CD4-positive, alpha-beta T cell (primary cell): ENCODE data around the gene FLYWCH1. TPM values are rescaled to one million over a fixed set of nuclear protein-coding genes. Genes with fewer than 3 reads are reported as not detected.

Source experiments
- ATAC-seq: fragments of 200-7000 bp; cut with Tn5 transposase; one replicate; pipeline ENCODE4 v1.10.0; 2022; ENCODE audit warnings: mild to moderate bottlenecking; ENCODE audit not compliant: poor library complexity
- CTCF ChIA-PET: fragments of 350-600 bp; sonication (Branson Sonifier 250); formaldehyde crosslinking; loops from one replicate; lab custom pipeline; 2021; ENCODE audit warnings: antibody characterized with exemption, inconsistent platforms; lab: Charles Lee
- POLR2A ChIA-PET: fragments of 350-600 bp; sonication (Branson Sonifier 250); formaldehyde crosslinking; loops from one replicate; lab custom pipeline; 2021; ENCODE audit warnings: antibody characterized with exemption, inconsistent platforms; lab: Charles Lee
- DNase-seq, 14 experiments: peaks; one replicate each; pipeline ENCODE4 v3.0.0-alpha.2; 2013 to 2020; ENCODE audit warnings: mixed read lengths in 2 of 14
- H3K27ac ChIP-seq, 2 donors: one replicate each; pipeline versions ENCODE4 v1.5.1 to v1.7.0; 2013; ENCODE audit warnings: low read length in 2 of 2, low read depth in 1 of 2, mild to moderate bottlenecking in 1 of 2
- H3K27me3 ChIP-seq, 2 experiments: 1 replicate in 1 of 2; 2 replicates in 1 of 2; pipeline versions ENCODE4 v1.6.1 to v1.7.0; 2013; ENCODE audit warnings: low read length in 2 of 2, control low read depth in 1 of 2, mild to moderate bottlenecking in 1 of 2, moderate library complexity in 1 of 2; ENCODE audit not compliant: insufficient read depth in 2 of 2, control insufficient read depth in 1 of 2
- H3K36me3 ChIP-seq: one replicate; pipeline ENCODE4 v1.6.1; 2013; ENCODE audit warnings: low read length, control low read depth; ENCODE audit not compliant: insufficient read depth
- H3K4me1 ChIP-seq: one replicate; pipeline ENCODE4 v1.6.1; 2013; ENCODE audit warnings: low read length, control low read depth; ENCODE audit not compliant: insufficient read depth
- H3K4me3 ChIP-seq: one replicate; pipeline ENCODE4 v1.5.1; 2013; ENCODE audit warnings: mild to moderate bottlenecking, low read length, moderate library complexity
- H3K9me3 ChIP-seq, 2 experiments: 1 replicate in 1 of 2; 2 replicates in 1 of 2; pipeline versions ENCODE4 v1.6.1 to v1.7.0; 2013; ENCODE audit warnings: low read length in 2 of 2, mild to moderate bottlenecking in 2 of 2, control low read depth in 1 of 2, moderate library complexity in 1 of 2; ENCODE audit not compliant: control insufficient read depth in 1 of 2, insufficient read depth in 1 of 2
- H3K27ac Mint-ChIP-seq: one replicate; pipeline ENCODE4 v1.8.0; 2020; ENCODE audit warnings: mixed read lengths
- H3K27me3 Mint-ChIP-seq: one replicate; pipeline ENCODE4 v1.8.0; 2021; ENCODE audit warnings: mixed read lengths
- H3K36me3 Mint-ChIP-seq: one replicate; pipeline ENCODE4 v1.8.0; 2021; ENCODE audit warnings: low read depth, mixed read lengths
- H3K4me1 Mint-ChIP-seq: one replicate; pipeline ENCODE4 v1.8.0; 2021; ENCODE audit warnings: low read depth, mixed read lengths
- H3K4me3 Mint-ChIP-seq: one replicate; pipeline ENCODE4 v1.8.0; 2020; ENCODE audit warnings: mild to moderate bottlenecking, mixed read lengths
- H3K9me3 Mint-ChIP-seq: one replicate; pipeline ENCODE4 v1.8.0; 2020; ENCODE audit warnings: mixed read lengths
- intact Hi-C, 2 experiments: fragments of 100-400 bp; cut with DNase I in 1 of 2; cut with micrococcal nuclease in 1 of 2; formaldehyde crosslinking; loops; one replicate each; pipeline versions ENCODE4 v1.15.1 to v1.9.0; 2023 to 2025; cut with DNase I, micrococcal nuclease
- total RNA-seq, 174 experiments: library from RNA in 2 of 174; stranded (reverse) in 2 of 174; gene quantifications; one replicate each; pipeline ENCODE4 v1.2.3 and lab custom pipeline; 2021 to 2026
- TF ChIP-seq, protein P1 (sequence below): fragments of 200-600 bp; IDR thresholded peaks from one replicate; pipeline ENCODE4 v1.8.0; 2022; ENCODE audit warnings: antibody characterized with exemption, mild to moderate bottlenecking

FLYWCH1 gene
- total RNA-seq, 2 experiments from 2014 or later = 84.8 to 97.0 TPM

DNA sequence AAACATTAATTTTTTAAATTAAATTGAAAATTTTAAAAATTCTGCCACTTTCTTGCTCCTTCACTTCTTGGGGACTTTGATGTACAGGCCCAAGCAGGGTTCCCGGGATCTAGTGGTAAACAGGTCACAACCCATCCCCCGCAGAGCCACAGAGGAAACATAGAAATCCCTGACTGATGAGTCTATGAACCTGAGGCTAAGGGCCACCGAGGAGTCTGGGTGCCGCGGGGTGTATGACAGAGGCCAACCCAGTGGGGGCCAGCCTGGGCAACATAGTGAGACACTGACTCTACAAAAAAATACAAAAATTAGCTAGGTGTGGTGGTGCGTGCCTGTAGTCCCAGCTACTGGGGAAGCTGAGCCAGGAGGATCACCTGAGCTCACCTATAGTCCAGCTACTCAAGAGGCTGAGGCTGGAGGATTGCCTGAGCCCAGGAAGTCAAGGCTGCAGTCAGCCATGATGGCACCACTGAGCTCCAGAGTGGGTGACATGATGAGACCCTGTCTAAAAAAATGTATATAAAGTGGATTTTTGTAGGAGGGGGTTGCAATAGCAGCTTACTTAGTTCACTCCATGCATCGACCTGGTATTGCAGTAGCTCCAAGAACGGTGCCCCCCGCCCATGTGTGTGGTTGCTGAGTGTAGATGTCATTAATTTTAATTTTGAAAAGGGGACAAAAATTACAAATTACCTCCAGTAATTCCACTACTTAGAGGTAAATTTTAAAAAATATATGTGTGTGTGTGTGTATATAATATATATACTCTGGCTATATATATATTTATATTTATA is 9.2 kb upstream of the FLYWCH1 start:
- H3K4me3 ChIP-seq = no peak overlapping the region
- ATAC-seq (no peak), DNase-seq (peak in 1 of 14 experiments; percentile 21)
- intact Hi-C loops = no loop called here
- H3K27me3 Mint-ChIP-seq = no peaks in the 10 kb centered on the region
- H3K4me1 ChIP-seq = peaks cover 32% of the 10 kb centered on the region
- H3K27me3 ChIP-seq = no peaks in the 10 kb centered on the region
- H3K9me3 Mint-ChIP-seq = no peaks in the 10 kb centered on the region
- no peak overlapping the region for H3K27ac Mint-ChIP-seq
- H3K27ac ChIP-seq = no peak overlapping the region
- POLR2A ChIA-PET = interaction anchor here (0.6 to 1.0 kb wide), 3 partner anchors 20 to 443 kb away, joined by 3 to 5 read pairs (median 3); partner anchors contain the start of genes CEMP1 and FLYWCH2
- peaks cover 3% of the 10 kb centered on the region for H3K36me3 ChIP-seq
- peak overlapping the region; percentile 79 for H3K4me3 Mint-ChIP-seq
- TF ChIP-seq, protein P1, sequence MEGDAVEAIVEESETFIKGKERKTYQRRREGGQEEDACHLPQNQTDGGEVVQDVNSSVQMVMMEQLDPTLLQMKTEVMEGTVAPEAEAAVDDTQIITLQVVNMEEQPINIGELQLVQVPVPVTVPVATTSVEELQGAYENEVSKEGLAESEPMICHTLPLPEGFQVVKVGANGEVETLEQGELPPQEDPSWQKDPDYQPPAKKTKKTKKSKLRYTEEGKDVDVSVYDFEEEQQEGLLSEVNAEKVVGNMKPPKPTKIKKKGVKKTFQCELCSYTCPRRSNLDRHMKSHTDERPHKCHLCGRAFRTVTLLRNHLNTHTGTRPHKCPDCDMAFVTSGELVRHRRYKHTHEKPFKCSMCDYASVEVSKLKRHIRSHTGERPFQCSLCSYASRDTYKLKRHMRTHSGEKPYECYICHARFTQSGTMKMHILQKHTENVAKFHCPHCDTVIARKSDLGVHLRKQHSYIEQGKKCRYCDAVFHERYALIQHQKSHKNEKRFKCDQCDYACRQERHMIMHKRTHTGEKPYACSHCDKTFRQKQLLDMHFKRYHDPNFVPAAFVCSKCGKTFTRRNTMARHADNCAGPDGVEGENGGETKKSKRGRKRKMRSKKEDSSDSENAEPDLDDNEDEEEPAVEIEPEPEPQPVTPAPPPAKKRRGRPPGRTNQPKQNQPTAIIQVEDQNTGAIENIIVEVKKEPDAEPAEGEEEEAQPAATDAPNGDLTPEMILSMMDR = no peak
- peaks cover 0 to 3% of the 10 kb centered on the region in 2 experiments for H3K9me3 ChIP-seq
- H3K36me3 Mint-ChIP-seq = no peaks in the 10 kb centered on the region
- CTCF ChIA-PET = interaction anchor here (1.0 kb wide), 2 partner anchors 27 to 64 kb away, joined by 3 to 6 read pairs; no protein-coding TSS in a partner anchor
- peaks cover 31% of the 10 kb centered on the region for H3K4me1 Mint-ChIP-seq

- TF ChIP-seq, protein P1 = peak; percentile 91
- intact Hi-C loops = loop anchor here (1.0 to 2.0 kb wide), 4 partner anchors 15 to 23 kb away; partner anchors contain the start of gene FLYWCH2 (in 2 of the 2)
- DNase-seq (peak; percentile 54 to 92 (median 68)), ATAC-seq (peak; percentile 60)
- POLR2A ChIA-PET = no interaction called here
- H3K9me3 ChIP-seq = peaks cover 0 to 3% of the 10 kb centered on the region in 2 experiments
- CTCF ChIA-PET = interaction anchor here (1.0 to 1.2 kb wide), 2 partner anchors 21 to 36 kb away, joined by 3 read pairs; partner anchors contain the start of gene FLYWCH2
- peak overlapping the region; percentile 94 for H3K4me3 ChIP-seq
- no peaks in the 10 kb centered on the region for H3K36me3 Mint-ChIP-seq
- H3K4me1 Mint-ChIP-seq = peaks cover 32% of the 10 kb centered on the region
- no peaks in the 10 kb centered on the region for H3K9me3 Mint-ChIP-seq
- peaks cover 2% of the 10 kb centered on the region for H3K36me3 ChIP-seq
- H3K27ac ChIP-seq = peak overlapping the region; percentile 40 to 47
- H3K4me3 Mint-ChIP-seq = peak overlapping the region; percentile 94
- H3K27me3 ChIP-seq = no peaks in the 10 kb centered on the region
- no peaks in the 10 kb centered on the region for H3K27me3 Mint-ChIP-seq
- peaks cover 32% of the 10 kb centered on the region for H3K4me1 ChIP-seq
- H3K27ac Mint-ChIP-seq = peak overlapping the region; percentile 66
Observed at GRCh38 chr16:2904100-2904921, 7.4 kb upstream of the FLYWCH1 start.

DNA sequence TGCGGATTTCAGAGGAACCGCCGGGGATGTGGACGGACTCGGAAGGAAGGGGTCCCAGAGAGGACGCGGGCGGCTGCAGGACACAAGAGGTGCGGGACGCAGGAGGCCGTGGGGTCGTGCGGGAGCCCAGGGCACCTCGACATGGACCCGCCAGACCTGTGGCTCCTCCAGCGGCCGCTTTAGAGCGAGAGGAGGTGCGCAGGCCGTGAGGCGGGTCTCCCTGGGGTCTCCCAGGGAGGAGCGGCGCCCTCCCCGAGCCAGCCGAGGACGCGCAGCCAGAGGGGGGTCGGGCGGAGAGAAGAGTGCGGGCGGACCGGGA is 6.8 kb upstream of the FLYWCH1 start:
- Histone ChIP-seq H3K27ac (peak overlapping the region in 1 of 2 donors; percentile 47), H3K36me3 (no peaks in the 10 kb centered on the region), H3K4me1 (peaks cover 32% of the 10 kb centered on the region), H3K4me3 (peak overlapping the region; percentile 94), H3K27me3 (no peaks in the 10 kb centered on the region), H3K9me3 (peaks cover 0 to 3% of the 10 kb centered on the region in 2 experiments)
- peak; percentile 2 for ATAC-seq
- Mint-ChIP-seq H3K4me3 (peak overlapping the region; percentile 94), H3K36me3 (no peaks in the 10 kb centered on the region), H3K27me3 (no peaks in the 10 kb centered on the region), H3K9me3 (no peaks in the 10 kb centered on the region), H3K4me1 (peaks cover 32% of the 10 kb centered on the region), H3K27ac (peak overlapping the region; percentile 66)
- intact Hi-C loops = loop anchor here (1.0 to 2.0 kb wide), 4 partner anchors 14 to 22 kb away; partner anchors contain the start of gene FLYWCH2 (in 2 of the 2)
- TF ChIP-seq, protein P1 = no peak
- POLR2A ChIA-PET = interaction anchor here (2.1 kb wide), 1 partner anchor 22 kb away, joined by 10 read pairs; the partner anchor contains the start of gene FLYWCH2
- DNase-seq = peak in 3 of 14 experiments; percentile 8 to 19 (median 9)
- CTCF ChIA-PET = interaction anchor here (0.5 to 2.2 kb wide), 5 partner anchors 14 to 66 kb away, joined by 3 to 10 read pairs (median 5); partner anchors contain the start of gene FLYWCH2
